NCI-H187 (cell line): ENCODE results near the gene PRKG1.

Experiments
- DNase-seq, 2 experiments: peaks; one replicate each; lab custom pipeline; 2025; lab: John Stamatoyannopoulos, UW

The PRKG1 gene

DNA sequence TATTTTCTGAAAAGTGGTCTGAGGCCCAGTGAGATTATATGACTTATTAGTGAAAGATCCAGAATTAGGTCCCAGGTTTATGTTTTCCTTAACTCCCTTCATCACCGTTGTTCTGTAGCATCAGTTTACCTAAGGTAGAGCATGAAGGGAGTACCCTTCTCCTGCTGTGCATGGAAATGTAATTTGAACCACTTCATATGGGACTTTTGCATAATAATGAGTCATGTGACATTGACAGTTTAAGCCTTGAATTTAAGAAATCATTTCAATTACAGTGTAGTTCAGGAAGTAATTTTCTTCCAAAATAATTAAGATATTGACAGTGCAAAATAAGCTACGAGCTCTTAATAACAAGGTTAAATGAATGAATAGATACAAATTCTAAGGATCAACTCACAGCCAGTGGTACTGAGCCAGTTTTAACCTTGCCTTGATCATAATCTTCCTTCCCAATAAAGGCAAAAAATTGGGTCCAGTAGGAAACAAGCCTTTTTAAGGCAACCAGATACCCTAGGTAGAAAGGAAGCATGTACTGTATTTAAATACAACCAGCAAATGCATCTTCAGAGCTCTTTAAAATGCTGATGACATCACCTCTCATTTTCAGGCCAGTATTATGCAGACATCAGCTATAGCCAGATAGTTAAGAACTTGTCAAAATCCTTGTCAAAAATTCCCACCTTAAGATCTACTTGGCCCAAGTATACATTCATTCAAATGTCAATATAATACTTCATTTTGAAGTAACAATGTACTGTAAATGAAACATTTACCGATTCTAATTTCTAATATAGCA is 1191.0 kb downstream of the PRKG1 start:
- no peak for DNase-seq

- no peak for DNase-seq
Observed at GRCh38 chr10:52266858-52267257, 1192.6 kb downstream of the PRKG1 start.

GRCh38 chr10:52268790-52269189 is 1194.5 kb downstream of the PRKG1 start:
- DNase-seq: no peak

GRCh38 chr10:52269233-52269632 is 1194.9 kb downstream of the PRKG1 start:
- DNase-seq: no peak

DNA sequence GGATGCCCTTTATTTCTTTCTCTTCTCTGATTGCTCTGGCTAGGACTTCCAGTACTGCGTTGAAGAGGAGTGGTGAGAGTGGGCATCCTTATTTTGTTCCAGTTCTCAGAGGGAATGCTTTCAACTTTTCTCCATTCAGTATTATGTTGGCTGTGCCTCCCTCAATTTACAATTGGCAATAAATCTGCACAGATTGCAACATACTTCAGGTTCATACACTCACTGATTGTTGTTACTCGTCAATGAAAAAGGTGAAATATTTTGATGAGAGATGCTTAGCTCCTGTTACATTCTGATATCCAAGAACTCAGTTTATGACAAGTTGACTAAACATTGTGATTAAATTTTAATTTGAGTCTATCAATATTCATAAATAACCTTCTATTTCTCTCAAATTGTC is 1201.9 kb downstream of the PRKG1 start:
- DNase-seq: no peak

DNA sequence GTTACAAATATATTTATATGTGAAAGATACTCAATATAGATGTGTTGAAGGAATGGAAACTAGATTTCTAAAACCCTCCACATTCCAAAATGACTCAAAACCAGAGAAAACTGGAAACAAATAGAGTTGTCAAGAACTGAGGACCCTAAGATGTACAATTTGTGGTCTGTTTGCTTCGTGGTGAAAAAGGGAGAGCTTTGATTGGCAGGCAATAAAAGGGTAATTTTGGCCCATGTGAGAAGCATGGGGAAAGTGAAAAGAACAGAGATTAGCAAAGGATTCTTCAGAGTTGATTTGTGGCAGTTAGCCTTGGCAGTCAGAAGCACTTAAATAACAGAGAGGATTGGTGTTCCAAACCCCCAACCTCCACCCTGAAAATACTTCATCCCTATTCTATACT is 1202.7 kb downstream of the PRKG1 start:
- no peak for DNase-seq

GRCh38 chr10:52279546-52279945 is 1205.3 kb downstream of the PRKG1 start:
- DNase-seq: no peak

GRCh38 chr10:52280051-52280450 is 1205.8 kb downstream of the PRKG1 start:
- no peak for DNase-seq

GRCh38 chr10:52283174-52283573 is 1208.9 kb downstream of the PRKG1 start:
- DNase-seq: no peak

DNA sequence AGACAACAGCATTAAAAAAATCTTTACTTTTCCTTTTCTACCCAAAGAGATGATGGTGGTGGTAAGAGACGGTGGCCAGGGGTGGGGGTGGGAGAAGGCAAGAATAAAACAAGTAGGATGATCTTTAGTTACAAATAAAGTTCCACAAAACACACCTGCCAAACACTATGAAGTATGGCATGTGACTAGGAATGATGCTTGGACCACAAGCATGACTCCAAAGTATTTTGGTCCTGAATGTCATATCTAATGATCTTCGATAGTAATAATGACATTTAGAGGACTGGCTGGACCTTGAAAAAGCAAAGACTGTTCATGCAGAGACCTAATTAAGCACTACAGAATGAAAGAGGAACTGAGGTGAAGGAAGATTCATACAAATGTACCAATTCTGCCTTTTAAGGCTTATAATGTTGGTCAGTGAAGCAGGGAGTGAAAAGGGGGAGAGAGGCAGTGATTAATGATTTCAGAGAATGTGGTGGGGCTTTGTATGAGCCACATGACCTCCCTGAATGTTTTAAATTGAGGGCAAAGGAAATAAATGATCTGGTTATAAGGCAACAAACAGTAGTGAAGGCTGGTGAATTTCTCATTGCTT is 1210.2 kb downstream of the PRKG1 start:
- no peak for DNase-seq

DNA sequence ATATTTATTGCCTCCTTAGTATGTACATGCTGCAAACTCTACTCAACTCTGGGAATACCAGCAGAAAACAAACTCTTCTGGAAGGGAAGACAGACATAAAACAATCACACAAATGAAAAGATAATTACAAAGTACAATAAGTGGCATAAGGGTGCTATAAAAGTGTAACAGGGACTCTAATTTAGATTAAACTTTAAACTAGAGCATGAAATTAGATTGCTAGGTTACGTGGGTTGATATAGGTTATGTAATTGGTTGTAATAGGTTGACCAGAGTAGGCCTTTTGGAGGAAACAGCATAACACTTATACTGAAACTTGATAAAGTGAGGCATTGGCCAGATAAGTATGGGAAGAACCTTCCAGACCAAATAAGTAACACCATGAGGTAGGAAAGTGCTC is 1213.6 kb downstream of the PRKG1 start:
- DNase-seq: no peak

DNA sequence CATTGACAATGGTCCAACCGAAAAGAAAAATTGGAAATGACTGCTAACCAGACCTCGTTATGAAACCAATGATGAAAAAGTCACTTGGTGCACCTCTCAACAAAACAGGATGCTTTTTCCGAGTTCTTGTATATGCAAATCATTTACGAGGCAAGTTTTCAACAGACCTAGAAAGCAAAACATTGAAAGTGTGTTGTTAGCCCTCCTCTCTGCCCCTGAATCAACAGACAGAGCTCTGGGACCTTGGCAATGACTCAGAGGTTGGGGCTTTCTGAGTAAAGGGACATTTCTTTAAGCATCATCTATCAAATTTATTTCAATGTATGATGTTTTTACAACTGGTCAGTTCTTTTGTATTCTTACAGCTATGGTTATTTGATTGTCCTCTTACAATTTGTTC is 1223.5 kb downstream of the PRKG1 start:
- no peak for DNase-seq

GRCh38 chr10:52300599-52301277 is 1226.5 kb downstream of the PRKG1 start:
- DNase-seq: no peak

DNA sequence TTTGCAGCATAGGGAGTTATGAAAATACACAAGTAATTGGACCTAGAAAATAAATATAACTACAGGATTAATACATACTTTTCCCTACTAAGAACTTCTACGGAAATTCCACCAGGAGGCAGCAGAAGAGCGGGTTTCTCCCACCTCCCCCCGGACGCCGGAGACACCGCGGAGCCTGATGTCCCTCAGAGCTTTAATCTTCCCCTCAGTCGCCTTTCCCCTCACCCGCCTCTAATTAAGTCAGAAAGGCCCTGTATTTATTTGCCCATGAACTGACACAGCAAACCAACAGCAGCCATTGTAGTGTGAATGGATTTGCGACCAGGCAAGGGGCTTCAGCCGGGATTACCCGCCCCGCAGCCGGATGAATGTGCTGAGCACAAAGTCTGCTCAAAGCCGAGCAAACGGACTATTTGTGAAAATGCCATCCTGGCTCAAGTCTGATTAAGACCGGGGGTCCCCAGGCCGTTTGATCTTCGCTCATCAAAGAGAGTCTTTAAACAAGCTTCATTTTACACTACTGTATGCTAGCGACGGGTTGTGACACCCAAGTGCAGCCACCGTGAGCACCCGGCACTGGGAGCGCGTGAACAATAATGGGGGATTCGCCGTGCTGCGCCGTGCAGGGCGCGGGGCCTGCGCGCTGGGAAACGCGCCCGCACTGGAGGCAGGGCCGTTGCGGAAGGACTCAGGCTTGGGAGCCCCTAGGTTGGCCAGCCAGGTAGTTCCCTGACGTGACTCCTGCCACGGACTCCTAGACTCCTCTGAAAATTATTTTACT is 1234.2 kb downstream of the PRKG1 start:
- no peak for DNase-seq

GRCh38 chr10:52312942-52313255 is 1238.6 kb downstream of the PRKG1 start:
- no peak for DNase-seq

- no peak for DNase-seq
Observed at GRCh38 chr10:52313256-52313932, 1239.1 kb downstream of the PRKG1 start.

- no peak for DNase-seq
Observed at GRCh38 chr10:52313933-52314821, 1239.9 kb downstream of the PRKG1 start, which contains the start of gene DKK1. TSS of gene DKK1 (plus strand) at chr10:52314281. CDS start at chr10:52314435, 154 bp downstream.

- no peak for DNase-seq
Observed at GRCh38 chr10:52314822-52315552, 1240.7 kb downstream of the PRKG1 start.

DNA sequence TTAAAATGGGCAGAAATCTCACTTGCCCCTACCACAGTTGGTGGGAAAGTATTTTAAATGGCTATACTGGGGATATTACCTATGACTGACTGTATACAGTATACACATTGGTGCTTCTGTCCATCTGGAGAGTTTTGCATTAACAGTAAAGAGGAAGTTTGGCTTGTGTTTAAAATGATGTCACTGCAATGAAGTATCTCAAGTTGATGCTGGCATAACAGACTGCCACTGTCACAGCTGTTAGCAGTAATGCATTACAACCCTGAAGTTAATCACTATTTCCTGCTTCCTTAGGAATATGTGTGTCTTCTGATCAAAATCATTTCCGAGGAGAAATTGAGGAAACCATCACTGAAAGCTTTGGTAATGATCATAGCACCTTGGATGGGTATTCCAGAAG is 1241.7 kb downstream of the PRKG1 start:
- no peak for DNase-seq

- no peak for DNase-seq
Observed at GRCh38 chr10:52316500-52316899, 1242.2 kb downstream of the PRKG1 start.
